SU-DHL-6 (cell line): ENCODE measurements around the gene PPIG.

Experiments
- CTCF ChIP-seq: fragments of 200-600 bp; sonication (generic); IDR thresholded peaks from one replicate; pipeline ENCODE4 v1.5.1; 2017; ENCODE audit warnings: antibody characterized with exemption, mild to moderate bottlenecking, low read length, moderate library complexity; ENCODE audit not compliant: insufficient read depth, poor library complexity, severe bottlenecking
- EZH2phosphoT487 ChIP-seq: fragments of 200-600 bp; sonication (generic), shearing (Covaris generic); conservative IDR thresholded peaks from 2 replicates; pipeline ENCODE4 v1.6.1; 2018; ENCODE audit warnings: mild to moderate bottlenecking, antibody characterized with exemption, low read length, moderate library complexity, mixed read lengths

DNA sequence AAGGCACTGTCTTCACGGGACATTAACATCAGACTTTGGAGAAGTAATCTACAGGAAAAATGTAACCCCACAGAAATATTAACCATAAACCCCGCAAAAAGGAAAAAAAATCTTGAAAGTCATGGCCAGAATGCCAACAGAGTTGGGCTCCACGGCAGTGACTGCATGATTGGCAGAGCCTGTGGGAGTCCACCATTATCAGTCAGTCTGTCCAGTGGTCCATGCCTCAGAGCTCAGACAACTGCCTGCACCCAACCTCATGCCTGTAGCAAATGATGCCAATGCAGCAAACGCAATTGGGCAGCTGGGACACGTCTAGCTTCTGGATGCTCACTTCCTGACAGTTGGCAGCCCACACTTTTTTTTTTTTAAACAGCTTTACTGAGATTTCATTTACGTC lies 5.1 kb upstream of the PPIG start:
- no peak for TF ChIP-seq CTCF
- TF ChIP-seq EZH2phosphoT487 = no peak
